HG02759 (cell line): Measurements from ENCODE around the gene NFIC.
"Not testable (repeated sequence)": the region's sequence is repeated elsewhere in the genome, so short reads cannot be mapped to it uniquely, and the experiment has no call there.

ENCODE experiments used
- ATAC-seq: cut with Tn5 transposase; IDR thresholded peaks from one replicate; pipeline ENCODE4 v1.9.1; 2021; ENCODE audit warnings: mild to moderate bottlenecking, moderate library complexity; ENCODE audit not compliant: unreplicated experiment

NFIC gene

GRCh38 chr19:3365836-3366752, at the start of gene NFIC:
Gene NFIC (plus strand): TSS chr19:3366583. CDS start chr19:3366637, 54 bp downstream.
- no peak for ATAC-seq

- no peak for ATAC-seq
Measured at GRCh38 chr19:3316659-3317207, 49.6 kb upstream of the NFIC start.

- no peak for ATAC-seq
Measured at GRCh38 chr19:3319643-3320353, 46.6 kb upstream of the NFIC start.

- no peak for ATAC-seq
Measured at GRCh38 chr19:3320354-3320670, 46.1 kb upstream of the NFIC start.

- no peak for ATAC-seq
Measured at GRCh38 chr19:3320853-3321252, 45.5 kb upstream of the NFIC start.

GRCh38 chr19:3321696-3322095, 44.7 kb upstream of the NFIC start:
- no peak for ATAC-seq

GRCh38 chr19:3322199-3322978, 44.0 kb upstream of the NFIC start:
- no peak for ATAC-seq

- ATAC-seq, result no peak
Measured at GRCh38 chr19:3323026-3323425, 43.4 kb upstream of the NFIC start.

- ATAC-seq, result no peak
Measured at GRCh38 chr19:3323658-3324057, 42.7 kb upstream of the NFIC start.

- ATAC-seq, result no peak
Measured at GRCh38 chr19:3324405-3324856, 42.0 kb upstream of the NFIC start.

- no peak for ATAC-seq
Measured at GRCh38 chr19:3325451-3325850, 40.9 kb upstream of the NFIC start.

- ATAC-seq, result no peak
Measured at GRCh38 chr19:3328743-3329142, 37.6 kb upstream of the NFIC start.

GRCh38 chr19:3330047-3330446, 36.3 kb upstream of the NFIC start:
- ATAC-seq, result no peak

- not testable (repeated sequence) for ATAC-seq
Measured at GRCh38 chr19:3332232-3332631, 34.2 kb upstream of the NFIC start.

- ATAC-seq, result no peak
Measured at GRCh38 chr19:3333020-3333583, 33.3 kb upstream of the NFIC start.

GRCh38 chr19:3333662-3334061, 32.7 kb upstream of the NFIC start:
- ATAC-seq, result no peak

GRCh38 chr19:3334749-3335430, 31.5 kb upstream of the NFIC start:
- not testable (repeated sequence) for ATAC-seq

GRCh38 chr19:3335431-3336350, 30.7 kb upstream of the NFIC start:
- ATAC-seq, result no peak

- no peak for ATAC-seq
Measured at GRCh38 chr19:3336351-3336679, 30.1 kb upstream of the NFIC start.
